HCT116 (cell line): ENCODE results near the gene GCK. TPM values are rescaled to one million over a fixed set of nuclear protein-coding genes. Genes with fewer than 3 reads are reported as not detected.

ENCODE experiments used
- ATAC-seq: fragments of 200-7000 bp; cut with Tn5 transposase; 2 replicates; pipeline ENCODE4 v1.9.1; 2020; ENCODE audit warnings: mild to moderate bottlenecking, moderate library complexity
- BruUV-seq: library from RNA; stranded (reverse); fragments of 400-500 nt; replicated peaks from 2 replicates; lab custom pipeline; 2021; lab: Mats Ljungman, UMichigan
- CTCF ChIA-PET: fragments of 300-600 bp; sonication (Branson Sonifier 250); formaldehyde crosslinking; loops from one replicate; lab custom pipeline; 2021; ENCODE audit warnings: antibody characterized with exemption; lab: Charles Lee
- POLR2A ChIA-PET: fragments of 300-600, 350-600 bp; sonication (Branson Sonifier 250); formaldehyde crosslinking; loops from one replicate; lab custom pipeline; 2021; ENCODE audit warnings: antibody characterized with exemption; lab: Charles Lee
- RAD21 ChIA-PET, 2 experiments: fragments of 300-600 bp; sonication (Branson Sonifier 250); formaldehyde crosslinking; loops; one replicate each; lab custom pipeline; 2023; ENCODE audit warnings: low total read pairs in 2 of 2; ENCODE audit not compliant: uncharacterized antibody in 2 of 2, unreplicated experiment in 2 of 2, low non-redundant PET in 1 of 2; lab: Charles Lee
- DNase-seq: peaks from one replicate; pipeline ENCODE4 v3.0.0-alpha.2; 2010; ENCODE audit warnings: low read depth, low spot score
- H2AFZ ChIP-seq: fragments of 200-600 bp; shearing (Covaris generic), sonication (generic); 2 replicates; pipeline ENCODE4 v1.6.1; 2017; ENCODE audit warnings: low read depth, mixed run types, mixed read lengths, antibody characterized with exemption, low read length; ENCODE audit not compliant: poor library complexity, severe bottlenecking
- H3K27ac ChIP-seq: 2 replicates; pipeline ENCODE4 v1.5.1; 2012; ENCODE audit warnings: low read depth, low read length
- H3K27me3 ChIP-seq: fragments of 200-600 bp; sonication (generic); 2 replicates; pipeline ENCODE4 v1.6.1; 2016; ENCODE audit warnings: mixed run types, low read length, mixed read lengths; ENCODE audit not compliant: insufficient read depth
- H3K36me3 ChIP-seq, 2 experiments: fragments of 200-500 bp in 1 of 2; fragments of 200-600 bp in 1 of 2; sonication (Bioruptor generic) in 1 of 2; sonication (generic) in 1 of 2; 2 replicates each; pipeline versions ENCODE4 v1.5.1 to v1.6.1; 2014 to 2016; ENCODE audit warnings: low read length in 2 of 2, inconsistent platforms in 1 of 2, mixed read lengths in 1 of 2, mixed run types in 1 of 2; ENCODE audit not compliant: insufficient read depth in 2 of 2, control insufficient read depth in 1 of 2
- H3K4me1 ChIP-seq, 2 experiments: fragments of 200-600 bp in 1 of 2; sonication (generic) in 1 of 2; 2 replicates each; pipeline versions ENCODE4 v1.5.1 to v1.6.1; 2012 to 2017; ENCODE audit warnings: low read length in 2 of 2, inconsistent platforms in 1 of 2, mild to moderate bottlenecking in 1 of 2, mixed read lengths in 1 of 2, mixed run types in 1 of 2, moderate library complexity in 1 of 2; ENCODE audit not compliant: insufficient read depth in 2 of 2, control insufficient read depth in 1 of 2
- H3K4me2 ChIP-seq: fragments of 200-600 bp; sonication (generic); 2 replicates; pipeline ENCODE4 v1.6.1; 2017; ENCODE audit warnings: mixed run types, low read length, mixed read lengths
- H3K4me3 ChIP-seq, 2 experiments: fragments of 200-600 bp in 1 of 2; sonication (generic) in 1 of 2; replicated peaks in 1 of 2; 2 replicates each; pipeline ENCODE4 v1.5.1; 2011 to 2016; ENCODE audit warnings: low read length in 2 of 2, control low read depth in 1 of 2, low read depth in 1 of 2, mild to moderate bottlenecking in 1 of 2, mixed read lengths in 1 of 2, mixed run types in 1 of 2
- H3K79me2 ChIP-seq: fragments of 200-600 bp; sonication (generic); 2 replicates; pipeline ENCODE4 v1.6.1; 2017; ENCODE audit warnings: mild to moderate bottlenecking, mixed run types, low read length, moderate library complexity, mixed read lengths; ENCODE audit not compliant: insufficient read depth
- H3K9ac ChIP-seq: fragments of 200-600 bp; sonication (generic); 2 replicates; pipeline ENCODE4 v1.6.1; 2016; ENCODE audit warnings: low read length, mixed read lengths
- H3K9me2 ChIP-seq: fragments of 200-600 bp; sonication (generic), shearing (Covaris generic); 2 replicates; pipeline ENCODE4 v1.6.1; 2017; ENCODE audit warnings: mixed run types, mild to moderate bottlenecking, moderate library complexity; ENCODE audit not compliant: insufficient read depth
- H3K9me3 ChIP-seq, 2 experiments: fragments of 200-500 bp in 1 of 2; fragments of 200-600 bp in 1 of 2; sonication (Bioruptor generic) in 1 of 2; sonication (generic) in 1 of 2; 2 replicates each; pipeline ENCODE4 v1.6.1; 2014 to 2017; ENCODE audit warnings: low read length in 2 of 2, mixed read lengths in 2 of 2, inconsistent platforms in 1 of 2, low read depth in 1 of 2, mild to moderate bottlenecking in 1 of 2, mixed run types in 1 of 2, moderate library complexity in 1 of 2; ENCODE audit not compliant: control insufficient read depth in 1 of 2, insufficient read depth in 1 of 2
- H4K20me1 ChIP-seq: fragments of 200-600 bp; sonication (generic), shearing (Covaris generic); 2 replicates; pipeline ENCODE4 v1.6.1; 2017; ENCODE audit warnings: mixed run types, mild to moderate bottlenecking, moderate library complexity; ENCODE audit not compliant: insufficient read depth
- CBX3 ChIP-seq: IDR thresholded peaks from 2 replicates; pipeline ENCODE4 v1.6.1; 2012; ENCODE audit warnings: low read depth
- CEBPB ChIP-seq: IDR thresholded peaks from 2 replicates; pipeline ENCODE4 v1.6.1; 2012; ENCODE audit warnings: low read depth
- EGR1 ChIP-seq: IDR thresholded peaks from 2 replicates; pipeline ENCODE4 v1.6.1; 2012; ENCODE audit warnings: low read depth
- ELF1 ChIP-seq: IDR thresholded peaks from 2 replicates; pipeline ENCODE4 v1.6.1; 2012; ENCODE audit warnings: low read depth, borderline replicate concordance
- EZH2 ChIP-seq: fragments of 200-600 bp; sonication (generic); IDR thresholded peaks from 2 replicates; pipeline ENCODE4 v1.6.1; 2017; ENCODE audit warnings: antibody characterized with exemption, mixed run types
- EZH2phosphoT487 ChIP-seq: fragments of 200-600 bp; IDR thresholded peaks from 2 replicates; pipeline ENCODE4 v1.6.1; 2018; ENCODE audit warnings: antibody characterized with exemption, borderline replicate concordance
- FOSL1 ChIP-seq: IDR thresholded peaks from 2 replicates; pipeline ENCODE4 v1.6.1; 2012; ENCODE audit warnings: low read depth
- SIN3A ChIP-seq: IDR thresholded peaks from 2 replicates; pipeline ENCODE4 v1.6.1; 2012; ENCODE audit warnings: low read depth
- SP1 ChIP-seq: IDR thresholded peaks from 2 replicates; pipeline ENCODE4 v1.6.1; 2012; ENCODE audit warnings: low read depth
- TCF7L2 ChIP-seq: IDR thresholded peaks from 2 replicates; pipeline ENCODE4 v1.7.0; 2011; ENCODE audit warnings: borderline replicate concordance, inconsistent platforms; ENCODE audit not compliant: insufficient read depth, insufficient read length; ENCODE audit errors: extremely low read depth
- YY1 ChIP-seq: IDR thresholded peaks from 2 replicates; pipeline ENCODE4 v1.6.1; 2011; ENCODE audit warnings: low read length, low read depth, moderate library complexity, mild to moderate bottlenecking; ENCODE audit not compliant: insufficient replicate concordance; ENCODE audit errors: extremely low read depth
- ZNF274 ChIP-seq: fragments of 200-500 bp; sonication (Bioruptor generic); IDR thresholded peaks from 2 replicates; pipeline ENCODE4 v1.6.1; 2014; ENCODE audit warnings: mild to moderate bottlenecking, low read depth, low read length, inconsistent platforms
- intact Hi-C: fragments of 100-400 bp; cut with micrococcal nuclease; formaldehyde crosslinking; loops from 2 replicates; pipeline ENCODE4 v1.10.0; 2022
- total RNA-seq: library from RNA; stranded (reverse); gene quantifications from one replicate; pipeline ENCODE4 v1.2.1, GENCODE V29; 2021; ENCODE audit not compliant: unreplicated experiment
- TF ChIP-seq, protein P1 (sequence below): IDR thresholded peaks from 2 replicates; pipeline ENCODE4 v1.6.1; 2012; ENCODE audit warnings: low read depth
- TF ChIP-seq, protein P2 (sequence below): IDR thresholded peaks from 2 replicates; pipeline ENCODE4 v1.6.1; 2012
- TF ChIP-seq, protein P3 (sequence below): IDR thresholded peaks from 2 replicates; pipeline ENCODE4 v1.6.1; 2011; ENCODE audit warnings: mild to moderate bottlenecking, low read length, moderate library complexity; ENCODE audit not compliant: insufficient replicate concordance; ENCODE audit errors: extremely low read depth
- TF ChIP-seq, protein P4 (sequence below), 3 experiments: fragments of 200-600 bp in 1 of 3; sonication (generic) in 1 of 3; IDR thresholded peaks in 2 of 3; conservative IDR thresholded peaks in 1 of 3; 2 replicates each; pipeline ENCODE4 v1.5.1; 2012 to 2017; ENCODE audit warnings: low read depth in 2 of 3, low read length in 2 of 3, antibody characterized with exemption in 1 of 3, borderline replicate concordance in 1 of 3, control low read depth in 1 of 3, mild to moderate bottlenecking in 1 of 3, mixed read lengths in 1 of 3, mixed run types in 1 of 3, moderate library complexity in 1 of 3; ENCODE audit not compliant: insufficient read depth in 1 of 3

Gene GCK
- total RNA-seq, 1 experiment from 2014 or later, result 0.34 TPM

DNA sequence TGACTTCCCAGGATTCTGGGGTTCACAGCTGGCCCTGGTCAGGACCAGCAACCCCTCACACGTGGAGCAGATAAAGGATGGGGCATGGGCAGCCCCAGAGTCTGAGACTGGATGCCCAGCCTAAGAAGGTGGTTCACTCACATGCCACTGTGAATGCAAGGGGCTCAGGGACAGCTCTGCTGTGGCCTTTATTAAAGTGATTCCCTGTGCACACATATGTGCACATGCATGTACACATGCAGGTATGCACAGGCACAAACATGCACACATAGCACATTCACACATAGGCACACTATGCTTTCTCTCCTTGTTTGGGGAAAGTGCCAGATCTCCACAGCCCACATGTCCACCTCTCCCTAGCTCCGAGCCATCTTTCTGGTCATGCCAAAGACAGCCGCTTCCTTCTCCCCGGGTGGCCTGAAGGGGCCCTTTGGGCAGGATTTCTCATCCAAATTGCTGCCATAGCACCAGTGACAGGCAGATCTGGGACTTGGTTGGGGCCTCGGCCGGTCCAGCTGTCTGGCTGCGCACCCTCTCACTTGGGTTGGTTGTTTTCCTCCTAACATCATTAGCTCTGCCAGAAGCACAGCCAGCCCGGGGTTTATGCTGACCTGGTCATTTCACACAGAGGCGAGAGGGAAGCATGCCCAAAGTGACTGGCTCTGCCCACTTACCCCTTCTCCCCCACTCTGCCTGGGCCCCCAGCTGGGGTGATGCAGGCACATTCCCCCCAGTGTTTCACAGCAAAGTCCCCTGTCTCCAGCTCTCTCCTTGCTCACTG, 1.4 kb downstream of the GCK start:
- ChIA-PET POLR2A (no interaction called here), CTCF (no interaction called here), RAD21 (no interaction called here)
- intact Hi-C loops, result no loop called here
- Histone ChIP-seq H3K79me2 (no peaks in the 10 kb centered on the region), H3K27me3 (no peaks in the 10 kb centered on the region), H3K36me3 (no peaks in the 10 kb centered on the region), H3K4me1 (peaks cover 18 to 19% of the 10 kb centered on the region in 2 experiments), H2AFZ (no peak overlapping the region), H3K9me3 (peaks cover 3 to 7% of the 10 kb centered on the region in 2 experiments; a peak in 2 of 4 replicates), H3K9me2 (no peaks in the 10 kb centered on the region), H4K20me1 (no peaks in the 10 kb centered on the region), H3K9ac (no peak overlapping the region), H3K27ac (no peak overlapping the region), H3K4me3 (no peak overlapping the region), H3K4me2 (no peak overlapping the region)
- TF ChIP-seq CBX3 (no peak), EGR1 (no peak), YY1 (no peak), ELF1 (no peak), ZNF274 (no peak), TCF7L2 (no peak), EZH2 (no peak), SP1 (no peak), SIN3A (no peak), EZH2phosphoT487 (no peak), FOSL1 (no peak), CEBPB (no peak)
- TF ChIP-seq, protein P1, sequence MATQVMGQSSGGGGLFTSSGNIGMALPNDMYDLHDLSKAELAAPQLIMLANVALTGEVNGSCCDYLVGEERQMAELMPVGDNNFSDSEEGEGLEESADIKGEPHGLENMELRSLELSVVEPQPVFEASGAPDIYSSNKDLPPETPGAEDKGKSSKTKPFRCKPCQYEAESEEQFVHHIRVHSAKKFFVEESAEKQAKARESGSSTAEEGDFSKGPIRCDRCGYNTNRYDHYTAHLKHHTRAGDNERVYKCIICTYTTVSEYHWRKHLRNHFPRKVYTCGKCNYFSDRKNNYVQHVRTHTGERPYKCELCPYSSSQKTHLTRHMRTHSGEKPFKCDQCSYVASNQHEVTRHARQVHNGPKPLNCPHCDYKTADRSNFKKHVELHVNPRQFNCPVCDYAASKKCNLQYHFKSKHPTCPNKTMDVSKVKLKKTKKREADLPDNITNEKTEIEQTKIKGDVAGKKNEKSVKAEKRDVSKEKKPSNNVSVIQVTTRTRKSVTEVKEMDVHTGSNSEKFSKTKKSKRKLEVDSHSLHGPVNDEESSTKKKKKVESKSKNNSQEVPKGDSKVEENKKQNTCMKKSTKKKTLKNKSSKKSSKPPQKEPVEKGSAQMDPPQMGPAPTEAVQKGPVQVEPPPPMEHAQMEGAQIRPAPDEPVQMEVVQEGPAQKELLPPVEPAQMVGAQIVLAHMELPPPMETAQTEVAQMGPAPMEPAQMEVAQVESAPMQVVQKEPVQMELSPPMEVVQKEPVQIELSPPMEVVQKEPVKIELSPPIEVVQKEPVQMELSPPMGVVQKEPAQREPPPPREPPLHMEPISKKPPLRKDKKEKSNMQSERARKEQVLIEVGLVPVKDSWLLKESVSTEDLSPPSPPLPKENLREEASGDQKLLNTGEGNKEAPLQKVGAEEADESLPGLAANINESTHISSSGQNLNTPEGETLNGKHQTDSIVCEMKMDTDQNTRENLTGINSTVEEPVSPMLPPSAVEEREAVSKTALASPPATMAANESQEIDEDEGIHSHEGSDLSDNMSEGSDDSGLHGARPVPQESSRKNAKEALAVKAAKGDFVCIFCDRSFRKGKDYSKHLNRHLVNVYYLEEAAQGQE, result no peak
- TF ChIP-seq, protein P2, sequence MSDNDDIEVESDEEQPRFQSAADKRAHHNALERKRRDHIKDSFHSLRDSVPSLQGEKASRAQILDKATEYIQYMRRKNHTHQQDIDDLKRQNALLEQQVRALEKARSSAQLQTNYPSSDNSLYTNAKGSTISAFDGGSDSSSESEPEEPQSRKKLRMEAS, result no peak
- TF ChIP-seq, protein P3, sequence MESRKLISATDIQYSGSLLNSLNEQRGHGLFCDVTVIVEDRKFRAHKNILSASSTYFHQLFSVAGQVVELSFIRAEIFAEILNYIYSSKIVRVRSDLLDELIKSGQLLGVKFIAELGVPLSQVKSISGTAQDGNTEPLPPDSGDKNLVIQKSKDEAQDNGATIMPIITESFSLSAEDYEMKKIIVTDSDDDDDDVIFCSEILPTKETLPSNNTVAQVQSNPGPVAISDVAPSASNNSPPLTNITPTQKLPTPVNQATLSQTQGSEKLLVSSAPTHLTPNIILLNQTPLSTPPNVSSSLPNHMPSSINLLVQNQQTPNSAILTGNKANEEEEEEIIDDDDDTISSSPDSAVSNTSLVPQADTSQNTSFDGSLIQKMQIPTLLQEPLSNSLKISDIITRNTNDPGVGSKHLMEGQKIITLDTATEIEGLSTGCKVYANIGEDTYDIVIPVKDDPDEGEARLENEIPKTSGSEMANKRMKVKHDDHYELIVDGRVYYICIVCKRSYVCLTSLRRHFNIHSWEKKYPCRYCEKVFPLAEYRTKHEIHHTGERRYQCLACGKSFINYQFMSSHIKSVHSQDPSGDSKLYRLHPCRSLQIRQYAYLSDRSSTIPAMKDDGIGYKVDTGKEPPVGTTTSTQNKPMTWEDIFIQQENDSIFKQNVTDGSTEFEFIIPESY, result no peak
- TF ChIP-seq, protein P4, sequence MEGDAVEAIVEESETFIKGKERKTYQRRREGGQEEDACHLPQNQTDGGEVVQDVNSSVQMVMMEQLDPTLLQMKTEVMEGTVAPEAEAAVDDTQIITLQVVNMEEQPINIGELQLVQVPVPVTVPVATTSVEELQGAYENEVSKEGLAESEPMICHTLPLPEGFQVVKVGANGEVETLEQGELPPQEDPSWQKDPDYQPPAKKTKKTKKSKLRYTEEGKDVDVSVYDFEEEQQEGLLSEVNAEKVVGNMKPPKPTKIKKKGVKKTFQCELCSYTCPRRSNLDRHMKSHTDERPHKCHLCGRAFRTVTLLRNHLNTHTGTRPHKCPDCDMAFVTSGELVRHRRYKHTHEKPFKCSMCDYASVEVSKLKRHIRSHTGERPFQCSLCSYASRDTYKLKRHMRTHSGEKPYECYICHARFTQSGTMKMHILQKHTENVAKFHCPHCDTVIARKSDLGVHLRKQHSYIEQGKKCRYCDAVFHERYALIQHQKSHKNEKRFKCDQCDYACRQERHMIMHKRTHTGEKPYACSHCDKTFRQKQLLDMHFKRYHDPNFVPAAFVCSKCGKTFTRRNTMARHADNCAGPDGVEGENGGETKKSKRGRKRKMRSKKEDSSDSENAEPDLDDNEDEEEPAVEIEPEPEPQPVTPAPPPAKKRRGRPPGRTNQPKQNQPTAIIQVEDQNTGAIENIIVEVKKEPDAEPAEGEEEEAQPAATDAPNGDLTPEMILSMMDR (IDR thresholded peaks at IDR 0.05 in 2 of 3, conservative IDR thresholded peaks at IDR 0.05 in 1 of 3; ENCODE audit: borderline replicate concordance in 1 of 3, insufficient read depth in 1 of 3, low read depth in 2 of 3, low read length in 2 of 3), result no peak
- no peak for DNase-seq
- no peak for ATAC-seq
- no TSS peak for BruUV-seq
